ENCODE data around the gene CRYBG2.
"Not testable (repeated sequence)": the region's sequence is repeated elsewhere in the genome, so short reads cannot be mapped to it uniquely, and the experiment has no call there.

The CRYBG2 gene

DNA sequence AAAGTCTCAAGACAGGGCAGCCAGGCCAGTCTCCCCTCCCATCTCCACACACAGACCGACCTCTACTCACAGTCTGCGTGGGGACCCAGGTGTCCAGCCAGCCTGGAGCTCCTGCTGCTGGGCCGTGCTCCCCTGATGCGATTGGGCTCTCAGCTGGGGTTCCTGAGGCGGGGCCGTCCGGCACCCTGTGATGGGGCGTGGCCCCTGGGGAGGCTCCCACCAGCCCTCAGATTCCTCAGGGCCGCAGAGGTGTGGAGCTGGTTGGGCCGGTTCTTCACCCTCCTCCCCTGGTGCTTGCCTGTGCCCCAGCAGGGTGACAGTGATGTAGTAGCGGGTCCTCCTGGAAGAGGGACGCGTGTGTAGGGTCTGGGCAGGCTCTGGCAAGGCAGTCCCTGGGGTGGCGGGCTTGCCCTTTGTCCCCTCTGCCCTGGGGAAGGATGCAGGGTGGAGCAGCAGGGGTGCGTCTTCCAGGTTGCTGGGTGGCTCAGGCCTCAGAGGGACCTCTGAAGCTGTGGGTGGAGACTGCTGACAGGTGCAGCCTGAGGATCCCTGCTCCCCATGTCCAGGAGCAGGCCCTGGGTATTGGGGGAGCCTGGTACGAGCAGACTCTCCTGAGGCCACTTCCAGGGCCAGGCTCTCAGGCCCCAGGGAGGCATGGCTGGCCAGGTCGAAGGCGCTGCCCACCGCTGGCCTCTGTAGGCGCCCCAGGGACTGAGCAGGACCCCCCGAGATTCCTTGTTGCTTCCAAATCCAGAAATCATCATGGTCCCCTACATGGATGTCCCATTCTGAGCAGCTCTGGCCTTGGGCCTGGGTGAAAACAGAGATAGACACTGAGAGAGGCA lies at the start of gene CRYBG2:
TSS of gene CRYBG2 (minus strand) at position 155 of the 845 bp plus-strand sequence. CDS start 7,473 bp downstream, outside the sequence.
- no peak for DNase-seq

DNA sequence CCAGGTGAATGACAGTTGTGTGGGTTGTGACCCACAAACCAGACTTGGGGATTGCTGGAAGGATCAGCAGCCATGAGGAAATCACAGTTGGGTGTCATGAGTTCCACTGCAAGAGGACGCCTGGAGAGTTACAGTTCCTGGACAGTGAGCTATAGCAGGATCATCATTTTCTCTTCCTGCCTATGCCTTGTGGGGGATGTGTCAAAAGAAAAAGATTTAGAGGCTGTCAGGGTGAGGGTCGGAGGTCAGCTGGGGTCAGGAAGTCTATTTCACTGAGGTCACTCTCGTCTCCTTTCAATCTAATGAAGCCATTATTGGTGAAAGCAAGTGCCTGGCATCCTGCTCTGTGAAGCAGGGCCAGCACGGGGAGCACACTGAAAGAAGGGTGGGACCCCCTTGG lies 49.7 kb upstream of the CRYBG2 start:
- DNase-seq = no peak

DNA sequence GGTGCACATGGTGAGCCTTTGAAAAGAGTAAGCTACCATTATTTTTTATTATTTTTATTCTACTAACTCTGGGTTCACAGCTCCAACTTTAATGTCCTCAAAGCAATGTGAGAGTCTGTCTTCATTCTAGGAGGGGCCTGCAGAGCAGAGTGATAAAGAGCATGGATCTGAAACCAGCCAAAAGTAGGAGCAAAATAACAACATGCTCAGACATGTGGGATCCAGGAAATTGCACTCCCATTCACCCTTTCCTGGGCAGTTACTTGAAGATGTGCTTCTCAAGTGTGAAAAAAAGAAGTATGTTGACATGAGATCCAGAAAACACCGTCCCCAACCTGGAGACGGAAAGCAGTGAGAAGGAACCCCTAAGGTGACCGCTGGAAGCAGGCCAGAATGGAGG lies 48.0 kb upstream of the CRYBG2 start:
- DNase-seq = no peak

DNA sequence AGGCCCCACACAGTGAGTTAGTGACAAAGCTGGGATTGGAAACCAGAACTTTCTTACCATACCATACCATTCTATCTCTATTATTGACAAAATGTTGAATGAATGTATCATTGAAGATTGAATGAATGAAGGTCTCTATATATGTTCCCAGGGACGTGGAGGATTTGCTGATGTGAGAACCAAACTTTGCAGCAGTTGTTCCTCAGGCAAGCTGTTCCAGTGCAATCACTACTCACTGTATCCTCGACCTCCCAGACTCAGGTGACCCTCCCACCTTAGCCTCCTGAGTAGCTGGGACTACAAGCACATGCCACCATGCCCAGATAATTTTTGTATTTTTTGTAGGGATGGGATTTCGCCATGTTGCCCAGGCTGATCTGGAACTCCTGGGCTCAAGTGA lies 45.1 kb upstream of the CRYBG2 start:
- DNase-seq = no peak

DNA sequence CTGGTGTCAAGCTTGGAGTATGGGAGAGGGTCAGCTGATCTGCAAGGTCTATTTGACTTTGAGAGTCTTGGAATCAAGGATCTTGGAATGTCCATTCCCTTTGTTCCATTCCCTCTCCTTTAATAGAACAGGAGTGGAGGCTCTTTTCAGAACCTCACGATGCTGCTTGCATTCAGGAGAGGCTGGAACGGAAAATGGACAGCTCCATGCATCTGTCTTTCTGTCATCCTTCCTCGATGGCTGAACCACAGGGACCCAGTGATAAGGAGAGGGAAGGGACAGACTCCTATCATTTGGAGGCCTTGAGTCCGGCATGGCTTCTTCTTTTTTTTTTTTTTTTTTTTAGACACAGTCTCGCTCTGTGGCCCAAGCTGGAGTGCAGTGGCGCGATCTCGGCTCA lies 41.8 kb upstream of the CRYBG2 start:
- no peak for DNase-seq

DNA sequence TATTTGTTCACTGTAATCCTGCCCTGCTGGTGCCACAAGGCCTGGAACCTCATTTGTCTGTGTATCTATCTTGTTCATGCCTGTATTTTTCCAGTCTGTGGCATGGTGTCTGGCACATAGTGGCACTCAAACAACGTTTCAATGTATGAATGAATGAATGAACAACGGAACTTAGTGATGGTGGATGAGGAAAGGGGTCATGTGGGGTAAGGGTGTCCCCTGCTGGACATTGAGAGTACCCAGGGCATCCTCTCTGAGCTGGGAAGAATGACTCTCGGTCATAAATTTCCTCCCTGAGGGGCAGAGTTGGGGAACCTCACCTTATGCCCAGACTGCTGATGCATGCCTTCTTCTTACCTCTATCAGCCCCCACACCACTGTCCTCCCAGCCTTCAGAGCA lies 37.5 kb upstream of the CRYBG2 start:
- DNase-seq = no peak

- DNase-seq = no peak
These were observed 35.8 kb upstream of the CRYBG2 start for GRCh38 chr1:26389604-26390247.

DNA sequence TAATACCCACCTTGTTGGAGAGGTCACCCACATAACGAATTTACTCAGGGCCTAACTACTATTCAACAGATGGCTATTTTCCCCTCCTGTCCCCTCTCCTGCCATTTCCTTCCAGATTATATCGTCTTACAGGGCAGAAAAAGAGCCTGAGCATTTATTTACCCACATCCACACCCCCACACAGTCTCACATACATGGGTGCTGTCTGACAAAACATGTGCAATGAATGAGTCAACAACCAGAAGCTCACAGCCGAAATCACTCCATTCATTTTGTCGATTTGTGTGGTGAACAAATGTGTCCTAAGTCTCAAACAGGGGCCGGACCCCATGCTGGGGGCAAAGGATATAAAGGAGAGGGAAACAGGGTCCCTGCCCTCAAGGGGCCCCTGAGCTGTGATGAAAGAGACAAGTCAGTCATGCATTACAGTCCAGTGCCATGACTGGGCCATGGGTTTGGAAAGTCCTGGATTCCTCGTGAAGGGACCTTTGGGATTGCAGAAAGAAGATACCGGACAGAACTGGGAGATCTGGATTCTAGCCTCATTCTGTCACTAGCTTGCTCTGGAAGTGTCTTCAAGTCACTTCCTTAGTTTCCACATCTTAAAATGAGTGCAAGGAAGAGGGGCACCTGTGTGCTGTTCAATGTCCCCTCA lies 35.0 kb upstream of the CRYBG2 start:
- no peak for DNase-seq

GRCh38 chr1:26387447-26387846 lies 33.5 kb upstream of the CRYBG2 start:
- no peak for DNase-seq

DNA sequence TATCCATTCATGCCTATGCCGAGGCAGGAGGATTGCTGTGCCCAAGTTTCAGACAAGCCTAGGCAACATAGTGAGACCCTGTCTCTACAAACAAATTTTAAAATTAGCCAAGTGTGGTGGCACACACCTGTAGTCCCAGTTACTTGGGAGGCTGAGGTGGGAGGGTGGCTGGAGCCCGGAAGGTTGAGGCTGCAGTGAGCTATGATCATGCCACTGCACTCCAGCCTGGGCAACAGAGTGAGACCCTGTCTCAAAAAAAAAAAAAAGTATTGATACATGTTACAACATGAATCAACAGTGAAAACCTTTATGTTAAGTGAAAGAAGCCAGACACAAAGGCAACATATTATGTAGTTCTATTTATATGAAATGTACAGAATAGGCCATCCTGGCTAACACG lies 31.1 kb upstream of the CRYBG2 start:
- not testable (repeated sequence) for DNase-seq

DNA sequence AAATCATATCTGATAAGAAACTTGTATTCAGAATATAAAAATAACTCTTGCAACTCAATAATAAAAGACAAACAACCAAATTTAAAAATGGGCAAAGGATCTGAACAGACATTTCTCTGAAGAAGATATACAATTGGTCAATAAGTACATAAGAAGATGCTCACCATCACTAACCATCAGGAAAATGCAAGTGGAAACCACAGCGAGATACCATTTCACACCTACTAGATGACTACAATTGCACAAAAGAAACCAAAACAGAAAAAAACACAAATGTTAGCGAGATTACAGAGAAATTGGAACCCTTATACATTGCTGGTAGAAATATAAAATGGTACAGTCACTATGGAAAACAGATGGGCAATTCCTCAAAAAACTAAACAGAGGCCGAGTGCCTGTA lies 30.1 kb upstream of the CRYBG2 start:
- DNase-seq = no peak

DNA sequence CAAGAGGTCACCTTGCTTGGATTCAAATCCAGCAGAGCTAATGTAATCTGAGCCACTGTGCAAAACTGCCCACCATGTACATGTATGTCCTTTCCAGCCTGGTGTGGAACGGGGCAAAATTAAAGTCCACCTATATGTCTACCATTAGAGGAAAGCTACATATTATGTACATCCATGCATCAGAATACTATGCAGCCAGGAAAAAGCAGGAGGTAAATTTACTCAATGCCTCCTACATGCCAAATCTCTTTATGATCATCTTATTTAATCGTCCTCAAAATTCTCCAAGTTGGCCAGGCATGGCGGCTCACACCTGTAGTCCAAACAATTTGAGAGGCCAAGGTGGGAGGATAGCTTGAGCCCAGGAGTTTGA lies 24.9 kb upstream of the CRYBG2 start:
- DNase-seq = no peak

DNA sequence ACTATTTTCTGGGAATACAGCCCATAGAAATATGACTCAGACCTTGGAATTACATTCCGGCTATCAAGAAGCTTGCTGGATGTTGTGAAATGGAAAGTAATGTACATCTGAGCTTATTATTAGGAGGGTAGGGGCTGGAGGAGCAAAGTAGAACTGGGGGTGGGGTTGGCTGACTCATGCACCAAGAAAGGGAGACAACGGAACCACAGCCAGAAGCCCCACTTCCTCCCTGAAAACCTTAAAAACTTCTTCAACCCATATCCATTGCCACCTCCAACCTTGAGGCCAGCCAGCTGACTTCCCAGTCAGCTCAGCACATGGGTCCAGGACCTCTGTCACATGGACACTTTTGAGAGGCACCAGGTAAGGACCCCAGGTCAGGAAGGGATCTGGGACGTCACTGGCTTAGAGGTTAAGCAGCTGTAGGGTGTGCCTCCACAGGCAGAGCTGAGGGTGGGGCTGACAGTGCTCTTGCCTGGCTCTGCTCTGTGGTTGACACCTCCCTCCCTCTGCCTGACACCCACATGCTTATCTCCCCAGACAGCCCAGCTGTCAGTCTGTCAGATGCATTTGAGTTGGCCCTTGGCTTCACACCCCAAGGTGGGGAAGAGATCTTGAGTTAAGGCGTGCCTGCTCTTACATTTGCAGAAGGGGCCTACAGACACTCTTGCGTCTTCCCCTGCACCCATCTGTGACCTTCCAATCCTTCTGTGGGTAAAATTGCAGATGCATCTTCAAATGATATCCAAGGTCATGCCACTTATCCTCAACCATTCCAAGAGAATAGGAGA lies 24.4 kb upstream of the CRYBG2 start:
- no peak for DNase-seq

DNA sequence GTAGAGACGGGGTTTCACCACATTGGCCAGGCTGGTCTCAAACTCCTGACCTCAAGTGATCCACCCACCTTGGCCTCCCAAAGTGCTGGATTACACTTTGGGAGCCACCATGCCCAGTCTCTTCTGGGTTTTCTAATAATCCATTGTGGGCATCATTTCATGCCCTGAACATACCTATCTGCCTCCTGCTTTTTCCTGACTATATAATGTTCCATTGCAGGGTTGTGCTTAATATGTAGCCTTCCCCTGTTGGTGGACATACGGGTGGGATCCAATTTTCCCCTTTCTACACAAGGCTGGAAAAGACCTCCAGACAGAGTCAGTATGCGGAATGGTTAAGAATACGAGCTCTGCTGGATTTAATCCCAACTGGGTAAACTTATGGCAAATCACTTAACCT lies 22.1 kb upstream of the CRYBG2 start:
- DNase-seq = no peak

DNA sequence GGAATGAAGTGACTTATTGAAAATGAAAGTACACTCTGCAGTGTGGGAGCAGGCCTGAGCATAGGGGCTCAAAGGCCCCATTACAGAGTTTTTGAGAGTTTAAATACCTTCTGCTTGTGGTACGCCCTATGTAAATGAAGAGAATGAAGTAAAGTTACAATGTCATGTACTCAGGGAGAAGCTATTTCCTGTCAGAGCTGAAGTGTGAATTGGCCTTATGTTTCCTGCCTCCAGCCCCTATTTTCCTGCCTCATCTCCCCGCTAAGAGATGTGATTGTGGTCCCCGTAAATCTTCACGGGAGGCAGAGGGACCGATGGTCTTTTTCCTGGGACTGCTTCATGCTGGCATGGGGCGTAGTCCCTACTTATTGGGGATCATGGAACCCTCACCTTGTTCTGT lies 21.2 kb upstream of the CRYBG2 start:
- DNase-seq = no peak

DNA sequence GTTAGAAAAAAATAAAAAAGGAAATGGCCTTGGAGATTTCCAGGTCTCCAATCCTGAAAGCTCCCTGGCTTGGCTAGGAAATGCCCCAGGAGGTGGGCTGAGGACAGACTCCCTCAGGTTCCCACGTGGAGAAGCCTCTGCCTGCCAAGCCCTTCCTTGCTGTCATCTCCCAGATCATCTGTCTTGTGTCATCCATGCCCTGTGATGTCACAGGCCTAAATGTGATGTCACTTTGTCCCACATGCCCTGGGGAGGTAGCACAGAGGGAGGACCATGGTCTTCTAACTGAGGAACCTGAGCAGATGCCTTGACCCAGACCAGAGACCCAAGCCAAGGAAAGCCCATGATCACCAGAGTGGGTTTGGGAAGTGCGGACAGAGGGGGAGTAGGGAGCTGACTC lies 20.4 kb upstream of the CRYBG2 start:
- DNase-seq = not testable (repeated sequence)

GRCh38 chr1:26373789-26374188 lies 19.9 kb upstream of the CRYBG2 start:
- DNase-seq = no peak

- no peak for DNase-seq
These were observed 19.4 kb upstream of the CRYBG2 start for GRCh38 chr1:26373281-26373680.

- DNase-seq = not testable (repeated sequence)
These were observed 18.7 kb upstream of the CRYBG2 start, which contains the start of gene ZNF683 for GRCh38 chr1:26372611-26373010. TSS of gene ZNF683 (minus strand) at chr1:26372750. CDS start at chr1:26368571, 4,179 bp downstream.

DNA sequence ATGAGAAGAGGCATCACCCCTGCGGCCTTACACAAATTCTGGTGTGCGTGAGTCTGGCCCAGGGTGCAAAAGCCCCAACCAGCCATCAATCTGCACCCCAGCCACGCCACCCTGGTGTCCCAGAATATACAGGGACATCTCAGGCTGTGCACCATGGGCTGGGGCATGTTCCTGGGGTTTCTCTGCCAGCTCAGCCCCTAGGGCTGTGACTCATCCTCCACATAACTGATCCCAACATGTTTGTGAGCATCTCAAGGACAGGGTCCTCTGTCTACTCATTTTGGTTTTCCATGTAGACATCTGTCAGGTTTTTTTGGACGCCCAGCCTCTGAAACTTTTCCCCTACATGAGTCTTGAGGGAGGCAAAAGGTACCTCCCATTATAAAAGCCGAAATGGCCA lies 18.1 kb upstream of the CRYBG2 start:
- DNase-seq = no peak

GRCh38 chr1:26370591-26371382 lies 16.9 kb upstream of the CRYBG2 start:
- DNase-seq = no peak

- no peak for DNase-seq
These were observed 14.6 kb upstream of the CRYBG2 start for GRCh38 chr1:26368486-26368885.
